ENCODE results near the gene SRCAP.
A peak's percentile ranks its signal among the peaks of the same experiment; 100 is the strongest.
"Not testable (repeated sequence)": the region's sequence is repeated elsewhere in the genome, so short reads cannot be mapped to it uniquely, and the experiment has no call there.

The SRCAP gene

GRCh38 chr16:30691907-30692306 lies 7.1 kb upstream of the SRCAP start:
- TF ChIP-seq CTCF (IDR thresholded peaks at IDR 0.05; ENCODE audit: borderline replicate concordance, insufficient read depth, low read depth, low read length) = no peak

GRCh38 chr16:30692396-30693064 lies 6.4 kb upstream of the SRCAP start:
- no peak for TF ChIP-seq CTCF (IDR thresholded peaks at IDR 0.05; ENCODE audit: borderline replicate concordance, insufficient read depth, low read depth, low read length)
- no peak overlapping the region for H3K4me3 ChIP-seq (ENCODE audit: low read depth, low read length)

More at GRCh38 chr16:30691907-30692306, 7.1 kb upstream of the SRCAP start:
- H3K4me3 ChIP-seq (ENCODE audit: low read depth, low read length) = no peak overlapping the region

- no peak for TF ChIP-seq CTCF (IDR thresholded peaks at IDR 0.05; ENCODE audit: borderline replicate concordance, insufficient read depth, low read depth, low read length)
- H3K4me3 ChIP-seq (ENCODE audit: low read depth, low read length) = no peak overlapping the region
These were observed 3.9 kb upstream of the SRCAP start for GRCh38 chr16:30694926-30695693.

- not testable (repeated sequence) for H3K4me3 ChIP-seq (ENCODE audit: low read depth, low read length)
These were observed 2.3 kb upstream of the SRCAP start for GRCh38 chr16:30696646-30697045.

GRCh38 chr16:30697264-30698138 lies 1.5 kb upstream of the SRCAP start:
- H3K4me3 ChIP-seq (ENCODE audit: low read depth, low read length) = peak overlapping the region; percentile 98
- TF ChIP-seq CTCF (IDR thresholded peaks at IDR 0.05; ENCODE audit: borderline replicate concordance, insufficient read depth, low read depth, low read length) = no peak

- H3K4me3 ChIP-seq (ENCODE audit: low read depth, low read length) = peak overlapping the region; percentile 98
- no peak for TF ChIP-seq CTCF (IDR thresholded peaks at IDR 0.05; ENCODE audit: borderline replicate concordance, insufficient read depth, low read depth, low read length)
These were observed 694 bp upstream of the SRCAP start for GRCh38 chr16:30698139-30698815.

- TF ChIP-seq CTCF (IDR thresholded peaks at IDR 0.05; ENCODE audit: borderline replicate concordance, insufficient read depth, low read depth, low read length) = no peak
- peak overlapping the region; percentile 98 for H3K4me3 ChIP-seq (ENCODE audit: low read depth, low read length)
These were observed 686 bp downstream of the SRCAP start for GRCh38 chr16:30699615-30700099.
